ENCODE results near the gene MGAT4A.

Gene MGAT4A

GRCh38 chr2:98579926-98580325 lies 151.0 kb downstream of the MGAT4A start:
- DNase-seq (ENCODE audit: extremely low read depth in 1 of 2, low read depth in 1 of 2), result no peak

- DNase-seq (ENCODE audit: extremely low read depth in 1 of 2, low read depth in 1 of 2), result no peak
These were observed 152.7 kb downstream of the MGAT4A start for GRCh38 chr2:98578231-98578630.

- no peak for DNase-seq (ENCODE audit: extremely low read depth in 1 of 2, low read depth in 1 of 2)
These were observed 153.6 kb downstream of the MGAT4A start for GRCh38 chr2:98577313-98577712.

GRCh38 chr2:98576666-98577312 lies 154.1 kb downstream of the MGAT4A start:
- DNase-seq (ENCODE audit: extremely low read depth in 1 of 2, low read depth in 1 of 2), result no peak

GRCh38 chr2:98573426-98573825 lies 157.5 kb downstream of the MGAT4A start:
- no peak for DNase-seq (ENCODE audit: extremely low read depth in 1 of 2, low read depth in 1 of 2)

GRCh38 chr2:98572676-98573075 lies 158.3 kb downstream of the MGAT4A start:
- DNase-seq (ENCODE audit: extremely low read depth in 1 of 2, low read depth in 1 of 2), result no peak

- no peak for DNase-seq (ENCODE audit: extremely low read depth in 1 of 2, low read depth in 1 of 2)
These were observed 158.7 kb downstream of the MGAT4A start for GRCh38 chr2:98572211-98572610.

DNA sequence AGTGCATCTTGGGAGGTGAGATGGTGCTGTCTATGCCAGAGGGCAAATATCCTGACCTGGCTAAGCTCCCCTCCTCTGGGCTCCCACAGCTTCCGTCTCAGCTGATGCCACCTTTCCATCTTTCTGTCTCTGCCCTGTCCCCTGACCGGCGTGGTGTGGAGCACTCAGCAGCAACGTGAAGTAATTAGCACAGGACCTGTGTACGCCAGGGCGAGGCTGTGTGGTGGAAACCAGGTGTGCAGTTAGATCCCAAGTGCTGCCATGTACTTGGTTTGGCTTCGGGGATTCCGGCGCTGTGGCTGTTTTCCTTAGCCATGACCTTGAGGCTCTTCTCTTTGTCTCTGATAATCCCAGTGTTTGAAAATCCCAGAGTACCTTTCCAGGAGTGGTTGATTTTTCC lies 159.1 kb downstream of the MGAT4A start:
- DNase-seq (ENCODE audit: extremely low read depth in 1 of 2, low read depth in 1 of 2), result no peak

- no peak for DNase-seq (ENCODE audit: extremely low read depth in 1 of 2, low read depth in 1 of 2)
These were observed 159.7 kb downstream of the MGAT4A start for GRCh38 chr2:98571121-98571701.

GRCh38 chr2:98570356-98570755 lies 160.6 kb downstream of the MGAT4A start:
- no peak for DNase-seq (ENCODE audit: extremely low read depth in 1 of 2, low read depth in 1 of 2)

- no peak for DNase-seq (ENCODE audit: extremely low read depth in 1 of 2, low read depth in 1 of 2)
These were observed 161.0 kb downstream of the MGAT4A start for GRCh38 chr2:98569915-98570314.

DNA sequence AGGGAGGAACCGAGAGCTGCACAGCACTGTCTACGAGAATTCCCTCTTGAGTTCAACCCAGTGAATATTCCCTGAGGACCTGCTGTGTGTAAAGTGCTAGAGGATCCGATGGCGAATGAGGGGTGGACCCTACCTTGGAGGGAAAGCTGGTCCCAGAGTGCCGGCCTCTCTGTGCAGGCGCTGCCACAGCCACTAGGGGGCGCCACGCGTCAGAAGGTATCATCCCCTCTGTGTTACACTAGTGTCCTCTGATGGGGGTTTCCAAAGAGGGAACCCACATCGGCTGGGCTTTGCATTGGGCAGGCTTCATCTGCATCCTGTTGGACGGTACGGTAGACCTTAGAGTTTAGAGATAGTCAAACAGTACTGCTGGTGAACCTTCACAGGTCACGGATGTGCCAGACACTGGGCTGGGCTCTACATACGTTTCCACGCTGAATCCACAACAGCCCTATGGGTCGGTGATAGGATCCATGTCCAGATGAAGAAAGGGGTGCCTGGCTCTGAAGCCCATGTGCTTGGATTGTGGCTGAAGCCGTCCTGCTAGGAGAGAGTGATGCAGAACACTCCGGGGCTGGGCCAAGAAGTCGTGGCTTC lies 161.6 kb downstream of the MGAT4A start:
- peak; percentile 19 to 49 for DNase-seq (ENCODE audit: extremely low read depth in 1 of 2, low read depth in 1 of 2)
